ENCODE data around the gene XRCC3.

XRCC3 gene

DNA sequence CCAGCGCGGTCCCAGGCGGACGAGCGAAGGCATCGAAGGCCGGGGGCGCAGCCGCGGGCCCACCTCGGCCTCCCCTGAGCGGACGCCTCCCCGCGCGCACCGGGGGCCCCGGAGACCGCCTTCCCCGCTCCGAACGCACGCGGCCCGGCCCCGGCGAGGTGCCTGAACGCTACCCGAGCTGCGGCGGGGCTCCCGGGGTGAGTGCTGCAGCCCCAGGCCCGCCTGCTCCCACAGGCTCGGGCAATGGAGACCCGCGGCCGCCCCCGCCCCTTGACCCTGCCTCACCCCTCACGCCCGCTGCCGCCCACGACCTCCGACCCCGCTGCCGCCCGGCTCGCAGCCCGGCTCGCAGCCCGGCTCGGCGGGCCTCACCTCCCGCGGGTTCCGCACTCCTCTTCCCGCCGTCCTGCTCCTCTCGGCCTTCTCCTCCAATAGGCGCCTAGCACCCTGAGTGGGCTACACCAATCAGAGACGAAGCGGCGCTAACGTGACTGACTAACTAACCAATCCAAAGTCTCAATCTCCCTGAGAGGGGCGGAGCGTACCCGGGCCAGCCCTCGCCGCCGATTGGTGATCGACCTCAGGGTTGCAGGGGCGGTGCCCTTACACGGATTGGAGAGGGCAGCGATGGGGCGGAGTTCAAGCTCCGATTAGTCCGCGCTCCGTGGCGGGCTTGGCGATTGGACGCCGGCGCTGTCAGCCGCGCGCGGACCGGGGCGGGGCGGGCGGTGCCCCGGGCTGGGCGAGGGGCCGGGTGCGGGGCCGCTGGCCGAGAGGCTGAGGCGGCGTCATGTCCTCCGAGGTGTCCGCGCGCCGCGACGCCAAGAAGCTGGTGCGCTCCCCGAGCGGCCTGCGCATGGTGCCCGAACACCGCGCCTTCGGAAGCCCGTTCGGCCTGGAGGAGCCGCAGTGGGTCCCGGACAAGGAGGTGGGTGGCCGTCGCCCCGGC is at the start of gene XRCC3, which contains the start of gene ZFYVE21:
Gene XRCC3, minus strand, starts transcription at position 400 of the 949 bp plus-strand sequence. CDS start 4,364 bp downstream, outside the sequence.
Gene ZFYVE21, plus strand, starts transcription at position 759 of the 949 bp plus-strand sequence. Its CDS starts 32 bp downstream, at position 791.
- DNase-seq: peak; percentile 97

DNA sequence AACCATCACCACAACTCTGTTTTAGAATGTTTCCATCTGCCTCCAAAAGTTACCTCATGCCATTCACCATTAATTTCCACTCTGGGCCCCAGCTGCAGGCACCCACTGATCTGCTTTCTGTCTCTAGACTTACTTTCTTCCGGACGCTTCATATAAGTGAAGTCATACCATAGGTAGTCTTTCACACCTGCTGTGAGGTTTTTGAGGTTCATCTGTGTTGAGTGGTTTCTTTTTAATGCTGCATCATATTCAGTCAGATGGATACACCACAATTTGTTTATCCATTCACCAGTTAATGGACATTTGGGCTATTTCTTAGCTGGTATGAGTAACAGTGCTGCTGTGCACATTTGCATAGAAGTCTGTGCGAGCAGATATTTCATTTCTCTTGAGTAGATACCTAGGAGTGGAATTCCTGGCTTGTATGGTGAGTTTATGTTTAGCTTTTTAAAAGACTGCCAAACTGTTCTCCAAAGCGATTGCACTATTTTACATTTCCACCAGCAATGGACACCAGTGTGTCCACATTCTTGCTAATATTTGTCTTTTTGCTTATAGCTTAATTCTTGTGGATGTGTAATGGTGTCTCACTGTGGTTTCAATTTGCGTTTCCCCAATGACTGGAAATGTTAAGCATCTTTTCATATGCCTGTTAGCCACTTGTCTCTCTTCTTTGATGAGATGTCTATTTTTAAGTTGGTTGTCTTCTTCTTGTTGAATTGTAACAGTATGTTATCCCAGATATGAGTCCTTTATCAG is 48.7 kb upstream of the XRCC3 start:
- no peak for DNase-seq

DNA sequence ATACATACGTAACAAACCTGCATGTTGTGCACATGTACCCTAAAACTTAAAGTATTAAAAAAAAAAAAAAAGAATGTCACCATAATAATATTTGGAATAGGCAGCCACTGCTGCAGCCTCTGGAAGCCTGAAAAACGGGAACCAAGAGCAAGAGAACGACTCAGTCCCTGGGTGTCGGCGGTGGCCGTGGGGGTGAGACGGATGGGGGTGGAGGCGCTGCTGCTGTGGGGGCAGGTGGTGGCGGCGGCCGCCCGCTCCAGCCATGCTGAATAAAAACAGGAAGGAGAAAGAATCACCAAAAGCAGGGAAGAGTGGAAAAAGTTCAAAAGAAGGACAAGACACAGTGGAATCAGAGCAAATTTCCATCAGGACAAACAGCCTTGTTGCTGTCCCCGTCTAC is 47.3 kb upstream of the XRCC3 start:
- no peak for DNase-seq

DNA sequence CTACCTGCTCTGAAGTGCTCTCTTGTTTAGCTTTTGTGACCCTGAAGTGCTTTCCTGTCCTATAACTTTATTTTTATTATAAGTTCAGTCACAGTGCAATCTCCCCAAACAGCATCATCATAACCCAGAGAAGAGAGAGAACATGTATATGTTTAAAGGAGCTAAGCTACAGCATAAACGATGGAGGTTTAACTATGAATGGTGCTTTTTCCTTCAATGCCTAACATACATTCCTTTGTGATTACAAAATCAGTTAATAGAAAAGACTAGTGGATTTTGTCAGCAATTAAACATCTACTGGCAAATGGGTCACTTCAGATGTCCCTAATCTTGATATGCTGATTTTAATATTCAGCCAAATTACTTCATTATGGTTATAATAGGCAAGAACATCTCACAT is 46.8 kb upstream of the XRCC3 start:
- DNase-seq: no peak

DNA sequence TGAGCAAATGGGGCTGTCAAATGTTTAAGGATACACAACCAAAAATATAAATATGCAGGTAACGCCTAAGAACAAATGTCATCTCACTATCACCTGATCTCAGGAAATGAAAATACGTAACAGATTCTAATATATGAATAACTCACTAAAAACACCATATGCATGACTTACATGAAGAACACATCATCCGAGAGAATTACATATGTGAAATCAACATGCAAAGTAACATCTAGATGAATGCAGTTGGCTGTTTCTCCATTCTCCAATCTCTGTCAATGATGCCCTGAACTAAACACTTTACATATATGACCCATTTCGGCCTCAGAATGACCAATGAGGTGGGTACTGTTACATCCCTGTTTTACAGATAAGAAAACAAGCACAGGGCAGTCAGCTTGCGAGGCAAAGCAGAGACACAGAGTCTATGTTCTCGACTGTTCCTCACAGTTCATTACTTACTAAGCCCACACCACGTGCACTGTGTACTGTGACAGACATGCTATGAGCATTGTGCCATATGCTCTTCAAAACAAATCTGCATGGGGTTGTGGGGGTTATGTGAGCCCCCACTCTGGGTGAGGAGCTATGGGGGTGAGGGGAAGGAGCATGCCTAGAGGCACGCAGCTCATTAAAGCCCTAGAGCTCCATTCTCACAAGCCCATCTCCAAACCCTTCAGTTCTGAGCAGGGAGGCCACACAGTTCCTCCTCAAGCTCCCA is 43.0 kb upstream of the XRCC3 start:
- DNase-seq: no peak

DNA sequence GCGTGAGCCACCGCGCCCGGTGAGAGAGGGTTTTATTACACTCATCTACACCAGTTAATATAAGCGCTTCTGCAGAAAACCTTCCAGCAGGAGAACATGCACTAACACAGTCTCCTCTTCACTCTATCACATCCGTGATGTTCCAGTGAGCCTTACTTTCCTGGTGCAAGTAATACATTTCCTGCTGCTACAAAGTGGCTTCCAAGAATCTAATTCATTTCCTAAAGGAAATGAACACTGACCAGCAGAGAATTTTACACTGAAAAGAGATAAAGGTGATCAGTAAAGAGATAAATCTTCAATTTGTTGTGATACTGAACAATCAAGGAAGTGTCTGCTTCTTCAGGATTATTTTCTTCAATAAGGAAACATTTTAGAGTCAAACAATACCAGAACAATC is 39.8 kb upstream of the XRCC3 start:
- no peak for DNase-seq

DNA sequence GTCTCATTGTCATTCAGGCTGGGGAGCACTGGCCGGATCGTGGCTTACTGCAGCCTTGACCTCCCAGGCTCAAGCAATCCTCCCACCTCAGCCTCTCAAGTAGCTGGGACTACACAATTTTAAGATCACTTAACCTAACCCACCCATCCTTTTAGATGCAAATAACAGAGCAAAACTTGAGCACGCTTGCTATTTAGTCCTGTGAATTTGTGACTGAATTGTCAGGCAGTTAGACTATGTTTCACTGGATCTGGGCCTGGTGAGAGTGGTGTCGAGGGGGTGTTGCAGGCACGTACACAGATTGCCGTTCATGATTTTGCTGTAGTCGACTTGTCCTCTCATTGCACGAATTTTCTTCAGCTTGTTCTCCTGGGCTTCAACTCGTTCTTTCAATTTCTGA is 38.5 kb upstream of the XRCC3 start:
- no peak for DNase-seq

DNA sequence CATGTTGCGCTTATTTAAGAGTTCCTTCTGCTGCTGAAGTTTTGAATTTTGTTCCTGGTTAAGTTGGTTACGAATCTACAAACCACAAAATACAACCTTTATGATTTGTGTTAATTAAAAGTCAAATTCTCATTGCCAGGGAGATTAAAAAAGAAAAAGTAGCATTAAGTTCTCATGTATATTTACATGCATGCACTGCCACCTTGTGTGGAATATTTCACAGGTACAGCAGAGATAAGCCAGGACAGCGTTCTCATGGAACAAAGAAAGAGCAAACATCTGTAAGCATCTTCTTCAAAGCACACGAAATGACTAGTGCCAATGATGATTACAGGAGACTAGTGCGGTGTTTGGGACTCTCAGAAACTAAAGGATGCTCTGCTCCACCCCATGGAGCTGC is 34.6 kb upstream of the XRCC3 start:
- DNase-seq: no peak

DNA sequence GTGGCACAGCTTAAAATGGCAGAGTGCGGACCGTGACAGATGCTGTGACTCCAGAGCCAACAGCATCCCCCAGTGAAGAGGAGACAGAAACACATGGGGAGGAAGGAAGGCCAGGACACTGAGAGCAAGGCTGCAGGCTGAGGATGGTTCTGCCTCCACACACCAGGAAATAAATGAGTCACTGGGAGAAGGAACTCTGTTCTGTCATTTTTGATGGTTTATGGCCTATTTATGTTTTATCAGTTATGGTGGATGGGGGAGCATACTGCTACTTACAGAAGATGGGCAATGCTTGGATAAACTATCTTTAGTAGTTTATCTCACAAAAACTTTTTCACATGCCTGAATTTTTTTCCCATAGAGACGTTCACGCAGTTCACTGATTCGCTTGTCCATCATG is 34.2 kb upstream of the XRCC3 start:
- no peak for DNase-seq

DNA sequence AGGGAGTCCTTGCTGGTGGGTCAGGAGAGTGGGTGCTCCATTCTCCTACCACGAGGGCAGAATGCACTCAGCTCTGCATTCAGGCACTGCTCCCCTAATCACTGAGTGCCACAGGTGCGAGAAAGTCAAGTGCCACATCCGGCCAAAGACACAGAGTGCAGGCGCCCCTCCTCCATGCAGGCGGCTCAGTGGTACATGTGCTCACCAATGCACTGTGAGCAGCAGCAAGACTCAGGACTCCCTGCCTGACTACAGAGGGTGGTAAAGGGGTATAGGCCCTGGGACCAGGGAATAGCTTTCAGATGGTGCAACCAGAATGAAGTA is 33.2 kb upstream of the XRCC3 start:
- no peak for DNase-seq

DNA sequence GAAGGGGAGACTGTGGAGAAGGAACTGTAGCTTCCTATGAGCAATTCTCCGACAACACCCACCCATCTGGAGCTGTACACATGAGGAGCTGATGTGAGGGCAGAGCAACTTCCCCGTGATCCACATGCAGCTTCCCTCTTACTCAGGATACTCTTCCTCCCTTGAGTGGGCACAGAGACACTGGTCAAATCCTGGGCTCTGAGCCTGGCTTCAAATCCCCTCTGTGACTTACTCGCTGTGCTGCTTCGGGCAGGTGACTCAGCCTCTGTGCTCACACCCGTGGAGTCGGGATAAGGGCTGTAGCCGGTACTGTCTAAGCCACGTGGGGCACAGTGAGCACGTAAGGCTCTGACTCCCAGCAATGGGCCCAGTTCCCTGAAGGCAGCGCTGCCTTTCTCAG is 31.4 kb upstream of the XRCC3 start:
- no peak for DNase-seq

DNA sequence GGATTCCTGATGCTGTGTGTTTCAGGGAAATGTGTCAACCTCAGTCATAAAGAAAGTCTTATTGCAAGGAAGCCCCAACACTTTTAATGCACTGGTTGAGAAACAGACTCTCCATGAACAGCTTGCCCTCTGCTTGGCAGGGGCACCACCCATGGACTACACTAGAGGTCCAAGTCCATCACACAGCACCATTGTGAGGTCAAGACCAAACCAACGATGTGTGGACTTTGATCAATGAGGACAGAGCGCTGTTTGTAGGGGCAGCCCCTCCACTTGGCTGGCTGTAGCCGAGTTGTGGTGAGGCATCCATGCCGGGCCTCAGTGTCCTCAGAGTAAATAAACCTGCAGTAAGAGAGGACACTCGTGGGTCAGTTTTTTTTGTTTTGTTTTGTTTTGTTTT is 30.2 kb upstream of the XRCC3 start:
- DNase-seq: no peak

DNA sequence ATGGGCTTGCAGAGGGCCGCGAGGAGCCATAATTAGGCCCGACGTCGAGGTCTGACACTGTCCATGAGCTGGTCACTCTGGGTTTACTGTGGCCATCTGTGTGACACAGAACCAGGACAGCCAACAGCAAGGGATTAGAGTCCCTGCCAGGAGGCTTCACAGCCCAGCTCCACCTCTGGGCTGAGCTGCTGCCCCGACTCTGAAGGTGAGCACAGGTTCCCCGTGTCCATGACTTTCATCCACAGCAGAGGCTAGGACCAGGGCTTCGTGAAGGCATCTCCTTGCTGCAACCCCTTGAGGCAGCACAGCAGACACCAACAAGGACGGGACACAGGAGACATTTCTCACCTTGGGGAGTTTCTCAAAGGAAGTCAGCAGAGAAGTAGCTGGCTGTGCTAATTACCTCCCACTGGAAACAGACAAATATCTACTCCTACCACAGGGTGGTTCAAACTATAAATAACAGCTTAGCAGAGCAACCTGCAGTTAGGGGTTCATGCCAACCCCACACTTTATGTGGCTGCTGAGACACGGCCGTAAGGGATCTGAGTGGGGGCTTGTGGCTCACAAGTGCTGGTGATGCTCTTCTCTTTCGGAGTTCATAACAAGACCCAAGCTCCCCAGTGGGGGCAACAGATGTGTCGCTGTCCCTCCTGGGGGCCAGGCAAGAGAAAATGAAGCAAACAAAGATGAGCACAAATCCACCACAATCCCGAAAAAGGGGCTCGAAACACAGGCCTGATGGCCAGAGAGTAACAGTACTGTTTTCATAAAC is 29.6 kb upstream of the XRCC3 start:
- no peak for DNase-seq

DNA sequence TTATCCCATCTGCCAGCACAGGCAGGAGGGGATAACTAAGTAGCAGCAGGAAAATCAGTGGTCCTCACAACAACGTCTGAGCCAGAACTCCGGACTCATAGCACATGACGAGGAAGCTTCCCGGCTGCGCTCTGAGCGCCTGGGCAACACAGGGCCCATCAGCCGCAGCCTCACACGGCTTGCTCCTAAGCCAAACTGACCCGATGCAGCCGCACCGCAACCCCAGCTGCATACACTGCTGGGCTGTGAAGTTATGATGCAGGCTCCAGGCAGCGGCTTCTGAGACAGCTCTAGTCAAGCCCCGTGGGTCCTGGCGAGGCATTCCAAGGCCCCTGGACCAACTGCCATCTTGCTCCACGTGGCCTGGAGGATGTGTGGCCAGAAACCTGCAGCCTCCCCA is 28.4 kb upstream of the XRCC3 start:
- DNase-seq: no peak

DNA sequence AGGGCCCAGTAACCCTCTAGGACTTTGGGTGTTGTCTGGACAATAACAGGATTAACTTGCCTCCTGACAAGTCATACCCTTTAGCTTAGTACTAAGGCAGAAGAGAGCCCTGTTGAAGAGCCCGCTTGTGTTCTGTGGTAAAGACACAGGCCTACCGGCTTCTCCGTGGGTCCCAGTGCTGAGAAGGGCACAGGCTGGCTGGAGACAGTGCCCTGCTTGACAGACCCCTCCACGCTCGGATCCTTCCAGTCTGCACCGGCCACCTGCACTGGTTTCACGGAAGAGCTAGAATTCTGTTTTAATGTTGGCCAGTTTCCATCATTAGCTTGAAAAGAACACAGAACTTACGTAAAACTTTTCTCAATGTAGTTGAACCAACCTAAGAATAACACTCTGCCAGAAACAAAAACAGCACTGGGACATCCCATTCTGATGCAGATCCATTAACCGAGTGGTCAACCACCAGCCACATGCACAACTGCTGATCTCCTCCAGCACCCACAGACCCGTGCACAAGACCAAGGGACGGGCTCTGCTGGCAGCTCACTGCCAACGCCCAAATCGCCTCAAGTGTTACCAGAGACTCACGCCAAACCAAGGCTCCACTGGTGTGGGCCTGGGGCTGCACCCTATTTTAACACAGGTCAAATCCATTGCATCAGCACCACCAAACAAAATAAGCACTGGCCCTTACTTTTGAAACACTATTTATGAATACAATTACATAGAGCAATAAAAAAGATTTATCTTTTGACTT is 27.4 kb upstream of the XRCC3 start:
- no peak for DNase-seq

DNA sequence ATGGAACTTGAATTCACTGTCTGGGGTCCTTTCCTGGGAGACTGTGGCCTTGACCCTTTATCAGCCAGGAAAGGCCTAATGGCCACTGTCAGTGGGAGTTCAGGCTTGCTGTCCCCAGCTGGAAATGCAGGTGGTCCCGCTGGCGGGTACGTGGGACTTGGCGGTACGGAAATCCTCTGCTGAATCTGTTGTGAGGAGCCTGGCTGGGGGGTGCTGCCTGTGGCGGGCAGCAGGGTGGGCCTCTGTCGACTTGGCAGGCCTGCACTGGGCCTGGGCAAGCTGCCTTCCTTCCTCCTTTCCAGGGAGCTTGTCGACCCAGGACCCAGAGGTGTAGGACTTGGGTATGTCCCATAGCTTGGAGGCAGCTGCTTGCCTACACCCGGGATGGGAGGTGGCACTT is 26.6 kb upstream of the XRCC3 start:
- DNase-seq: no peak

DNA sequence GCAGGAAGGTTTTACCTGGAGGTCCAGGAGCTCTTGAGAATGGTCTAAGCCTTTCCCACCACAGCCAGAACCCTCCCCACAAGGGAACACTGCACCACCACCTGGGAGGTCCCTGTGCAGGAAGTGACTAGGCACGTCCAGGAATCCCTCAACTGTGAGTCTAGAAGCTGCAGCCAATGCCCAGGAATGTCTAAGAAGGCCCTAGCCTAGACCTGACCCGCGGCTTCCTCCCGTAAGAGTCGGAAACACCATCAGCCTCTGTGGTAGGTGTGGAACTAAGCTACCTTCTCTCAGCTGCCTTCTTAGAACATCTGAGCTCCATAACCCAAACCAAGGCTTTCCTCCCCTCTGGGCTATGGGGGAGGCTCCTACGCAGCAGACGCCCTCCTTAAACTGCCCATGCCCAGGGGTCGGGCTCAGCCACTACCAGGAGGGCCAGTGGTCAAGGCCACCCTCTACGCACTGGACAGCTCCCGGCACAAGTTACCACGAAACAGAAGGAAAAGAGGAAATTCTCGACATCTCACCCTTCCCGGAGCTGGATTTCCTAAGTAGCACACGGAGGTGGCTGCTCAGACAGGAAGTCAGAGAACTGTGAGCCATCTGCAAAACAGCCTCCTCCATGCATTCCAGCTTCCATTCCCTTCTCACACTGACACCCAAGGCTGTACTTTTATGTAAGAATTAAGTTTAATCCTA is 25.9 kb upstream of the XRCC3 start:
- no peak for DNase-seq

DNA sequence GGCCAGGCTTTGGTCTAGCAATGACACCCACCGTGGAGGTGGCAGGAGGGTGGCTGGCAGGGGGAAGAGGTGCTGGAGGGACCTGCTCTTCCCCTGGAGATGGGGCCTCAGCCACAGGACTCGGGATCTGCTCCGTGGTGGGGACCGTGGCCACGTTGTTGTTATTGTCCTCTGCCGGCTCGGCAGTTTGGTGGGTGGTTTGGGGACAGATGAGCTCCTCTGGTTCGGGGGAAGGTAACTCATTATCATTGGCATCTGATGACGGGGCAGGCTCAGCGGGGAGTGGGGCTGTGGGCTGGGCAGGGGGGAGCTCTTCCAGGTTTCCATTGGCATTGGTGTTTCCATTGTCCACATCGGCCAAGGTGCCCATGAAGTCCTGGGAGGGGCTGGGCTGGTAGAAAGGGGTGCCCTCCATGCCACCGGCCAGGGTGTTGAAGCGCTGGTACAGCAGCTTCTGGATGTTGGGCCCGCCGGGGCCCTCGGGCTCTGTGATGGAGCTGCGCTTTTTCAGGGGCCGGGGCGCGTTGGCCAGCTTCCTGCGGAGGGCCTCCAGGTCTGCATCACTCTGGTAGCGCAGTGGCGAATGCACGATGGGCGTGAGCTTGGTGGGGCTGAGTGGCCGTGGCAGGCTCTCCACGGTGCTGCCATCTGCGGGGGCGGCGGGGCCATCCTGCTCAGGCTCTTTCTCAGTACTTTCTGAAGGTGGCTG is 24.7 kb upstream of the XRCC3 start:
- DNase-seq: no peak

DNA sequence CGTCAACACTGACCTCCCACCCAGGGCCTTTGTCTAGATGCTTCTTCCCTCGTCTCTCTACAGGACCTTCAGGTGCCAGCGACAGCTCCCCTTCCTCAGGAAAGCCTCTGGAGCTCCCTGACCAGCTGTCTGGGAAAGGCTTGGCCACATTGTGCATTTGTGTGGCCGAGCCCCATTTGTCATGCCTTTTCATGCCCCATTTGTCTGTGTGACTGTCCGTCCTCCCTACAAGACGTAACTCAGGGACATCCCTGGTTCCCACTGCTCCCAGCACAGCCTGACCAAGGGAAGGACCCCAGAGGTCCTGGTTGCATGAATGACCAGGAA is 24.2 kb upstream of the XRCC3 start:
- no peak for DNase-seq

DNA sequence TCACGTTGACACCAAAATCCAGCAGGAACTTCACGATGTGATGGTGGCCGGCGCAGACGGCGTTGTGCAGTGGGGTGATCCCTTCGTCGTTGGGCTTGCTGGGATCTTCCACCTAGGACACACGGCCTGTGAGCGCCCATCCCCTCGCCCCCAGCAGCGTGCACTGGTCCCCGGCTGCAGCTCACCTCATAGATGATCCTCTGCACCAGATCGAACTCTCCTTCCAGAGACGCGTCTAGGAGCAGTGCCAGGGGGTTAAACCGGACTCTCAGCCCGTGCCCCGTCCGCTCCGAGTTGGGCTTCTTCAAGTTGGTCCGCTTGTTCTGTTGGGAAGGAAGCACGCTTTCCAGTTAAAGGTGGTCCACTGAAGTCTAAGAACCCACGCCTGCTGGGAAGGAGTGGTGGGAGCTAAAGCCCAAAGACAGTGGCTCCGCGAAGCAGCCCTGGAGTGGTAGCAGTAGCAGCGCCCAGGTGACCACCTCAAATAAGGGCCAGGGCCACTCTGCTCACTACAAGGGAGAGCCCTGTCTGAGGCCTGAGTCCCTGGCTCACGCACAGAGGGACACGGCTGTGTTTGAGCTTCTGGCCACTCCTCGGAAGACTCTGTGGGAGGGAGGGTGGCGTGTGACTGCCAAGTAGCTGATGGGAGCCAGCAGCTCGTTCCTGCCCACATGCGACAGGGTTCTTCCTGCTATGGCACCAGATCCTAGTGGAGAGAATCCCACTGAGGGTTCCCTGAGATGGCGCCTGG is 23.6 kb upstream of the XRCC3 start:
- DNase-seq: no peak

Data from SHP77 treated with DMSO at 0.1 percent for 48 hours (cell line).